ENCODE measurements around the gene SAMD4A.

DNA sequence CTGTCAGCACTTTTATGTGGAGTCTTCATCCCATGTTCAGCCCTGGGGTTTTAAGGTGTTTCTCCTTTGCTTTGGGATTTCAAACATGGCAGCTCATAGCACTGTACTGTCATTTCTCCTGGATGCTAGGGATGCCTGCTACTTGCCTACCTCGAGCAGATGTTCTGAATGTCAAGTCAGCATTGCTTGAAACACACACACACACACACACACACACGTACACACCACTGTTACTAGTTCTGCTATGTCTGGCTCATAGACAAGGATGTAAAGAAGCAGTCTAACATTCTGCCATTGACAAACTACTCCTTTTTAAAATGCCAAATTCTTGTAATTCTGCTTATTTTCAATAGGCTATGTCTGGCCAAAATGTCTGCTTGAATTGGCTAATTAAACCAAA, 72.7 kb downstream of the SAMD4A start:
- TF ChIP-seq, protein P1, sequence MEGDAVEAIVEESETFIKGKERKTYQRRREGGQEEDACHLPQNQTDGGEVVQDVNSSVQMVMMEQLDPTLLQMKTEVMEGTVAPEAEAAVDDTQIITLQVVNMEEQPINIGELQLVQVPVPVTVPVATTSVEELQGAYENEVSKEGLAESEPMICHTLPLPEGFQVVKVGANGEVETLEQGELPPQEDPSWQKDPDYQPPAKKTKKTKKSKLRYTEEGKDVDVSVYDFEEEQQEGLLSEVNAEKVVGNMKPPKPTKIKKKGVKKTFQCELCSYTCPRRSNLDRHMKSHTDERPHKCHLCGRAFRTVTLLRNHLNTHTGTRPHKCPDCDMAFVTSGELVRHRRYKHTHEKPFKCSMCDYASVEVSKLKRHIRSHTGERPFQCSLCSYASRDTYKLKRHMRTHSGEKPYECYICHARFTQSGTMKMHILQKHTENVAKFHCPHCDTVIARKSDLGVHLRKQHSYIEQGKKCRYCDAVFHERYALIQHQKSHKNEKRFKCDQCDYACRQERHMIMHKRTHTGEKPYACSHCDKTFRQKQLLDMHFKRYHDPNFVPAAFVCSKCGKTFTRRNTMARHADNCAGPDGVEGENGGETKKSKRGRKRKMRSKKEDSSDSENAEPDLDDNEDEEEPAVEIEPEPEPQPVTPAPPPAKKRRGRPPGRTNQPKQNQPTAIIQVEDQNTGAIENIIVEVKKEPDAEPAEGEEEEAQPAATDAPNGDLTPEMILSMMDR (IDR thresholded peaks at IDR 0.05), result no peak
- no peak for TF ChIP-seq POLR2A (IDR thresholded peaks at IDR 0.05)
- no peak for TF ChIP-seq POLR2AphosphoS5 (IDR thresholded peaks at IDR 0.05)

Measured in transverse colon (tissue), 4 donors.